Endothelial cell of umbilical vein (primary cell): ENCODE measurements around the gene MYF6.

Experiments used
- CTCF ChIP-seq, 2 donors: IDR thresholded peaks; 1 replicate in 1 of 2; 2 replicates in 1 of 2; pipeline ENCODE4 v1.5.1; 2011; ENCODE audit warnings: low read length in 2 of 2, mild to moderate bottlenecking in 2 of 2, moderate library complexity in 2 of 2, control low read depth in 1 of 2, inconsistent platforms in 1 of 2, low read depth in 1 of 2; ENCODE audit not compliant: insufficient read depth in 1 of 2; ENCODE audit errors: extremely low read depth in 1 of 2
- EZH2 ChIP-seq: IDR thresholded peaks from 2 replicates; pipeline ENCODE4 v1.6.1; 2012; ENCODE audit warnings: borderline replicate concordance, low read depth, mild to moderate bottlenecking, moderate library complexity, low read length, inconsistent platforms; ENCODE audit not compliant: severe bottlenecking
- FOS ChIP-seq: IDR thresholded peaks from 2 replicates; pipeline ENCODE4 v1.6.1; 2011; ENCODE audit warnings: mild to moderate bottlenecking, low read length, moderate library complexity, borderline replicate concordance; ENCODE audit not compliant: insufficient read depth
- JUN ChIP-seq: IDR thresholded peaks from 2 replicates; pipeline ENCODE4 v1.6.1; 2011; ENCODE audit warnings: borderline replicate concordance, low read depth; ENCODE audit not compliant: insufficient read length, insufficient read depth
- POLR2AphosphoS5 ChIP-seq: IDR thresholded peaks from 2 replicates; pipeline ENCODE4 v1.6.1; 2012; ENCODE audit warnings: low read depth, mild to moderate bottlenecking, control low read depth, low read length, moderate library complexity; ENCODE audit not compliant: insufficient read depth
- TF ChIP-seq, protein P1 (sequence below): IDR thresholded peaks from 2 replicates; pipeline ENCODE4 v1.6.1; 2011; ENCODE audit not compliant: insufficient read depth, insufficient read length

GRCh38 chr12:80754274-80754673 lies 46.8 kb downstream of the MYF6 start:
- TF ChIP-seq, protein P1, sequence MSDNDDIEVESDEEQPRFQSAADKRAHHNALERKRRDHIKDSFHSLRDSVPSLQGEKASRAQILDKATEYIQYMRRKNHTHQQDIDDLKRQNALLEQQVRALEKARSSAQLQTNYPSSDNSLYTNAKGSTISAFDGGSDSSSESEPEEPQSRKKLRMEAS, result no peak
- TF ChIP-seq CTCF (IDR thresholded peaks at IDR 0.05; ENCODE audit: extremely low read depth in 1 of 2, insufficient read depth in 1 of 2, low read depth in 1 of 2, low read length in 2 of 2) (no peak), EZH2 (no peak), JUN (no peak), POLR2AphosphoS5 (no peak), FOS (no peak)
